ENCODE results near the gene RERG. TPM values are rescaled to one million over a fixed set of nuclear protein-coding genes. Genes with fewer than 3 reads are reported as not detected.

Gene RERG
- polyA plus RNA-seq, 2 of the 4 experiments (the other 2 are of a cell fraction): 0.48 to 0.79 TPM

DNA sequence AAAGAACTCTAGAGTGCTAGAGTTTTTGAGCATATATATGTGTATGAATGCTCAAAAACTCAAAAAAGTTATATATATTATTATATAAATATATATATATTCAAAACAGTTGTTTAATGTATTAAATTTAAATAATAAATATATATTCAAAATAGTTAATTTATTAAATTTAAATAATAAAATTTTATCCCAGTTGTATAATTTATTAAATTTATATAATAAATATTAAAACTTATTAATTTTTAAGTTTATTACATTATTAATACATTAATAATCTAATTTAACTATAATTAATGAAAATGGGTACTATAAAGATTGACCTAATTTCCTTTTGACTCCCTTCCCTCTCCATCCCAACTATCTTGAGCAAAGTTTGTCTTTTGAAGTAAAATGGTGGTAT is 97.8 kb downstream of the RERG start:
- DNase-seq (ENCODE audit: low read depth in 1 of 2, low spot score in 1 of 2) (no peak), ATAC-seq (no peak), FAIRE-seq (no peak)
- TF ChIP-seq HOXB5 (CRISPR knock-in tag; IDR thresholded peaks at IDR 0.05): no peak
- TF ChIP-seq, protein P1, sequence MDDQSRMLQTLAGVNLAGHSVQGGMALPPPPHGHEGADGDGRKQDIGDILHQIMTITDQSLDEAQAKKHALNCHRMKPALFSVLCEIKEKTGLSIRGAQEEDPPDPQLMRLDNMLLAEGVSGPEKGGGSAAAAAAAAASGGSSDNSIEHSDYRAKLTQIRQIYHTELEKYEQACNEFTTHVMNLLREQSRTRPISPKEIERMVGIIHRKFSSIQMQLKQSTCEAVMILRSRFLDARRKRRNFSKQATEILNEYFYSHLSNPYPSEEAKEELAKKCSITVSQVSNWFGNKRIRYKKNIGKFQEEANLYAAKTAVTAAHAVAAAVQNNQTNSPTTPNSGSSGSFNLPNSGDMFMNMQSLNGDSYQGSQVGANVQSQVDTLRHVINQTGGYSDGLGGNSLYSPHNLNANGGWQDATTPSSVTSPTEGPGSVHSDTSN (IDR thresholded peaks at IDR 0.05): no peak
- no peak for TF ChIP-seq ZFP36 (IDR thresholded peaks at IDR 0.05; ENCODE audit: borderline replicate concordance, partially characterized antibody)
- TF ChIP-seq, protein P2, sequence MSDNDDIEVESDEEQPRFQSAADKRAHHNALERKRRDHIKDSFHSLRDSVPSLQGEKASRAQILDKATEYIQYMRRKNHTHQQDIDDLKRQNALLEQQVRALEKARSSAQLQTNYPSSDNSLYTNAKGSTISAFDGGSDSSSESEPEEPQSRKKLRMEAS (IDR thresholded peaks at IDR 0.05): no peak
- TF ChIP-seq HDAC2 (IDR thresholded peaks at IDR 0.05): no peak
- TF ChIP-seq NFE2L2 (conservative IDR thresholded peaks at IDR 0.05; ENCODE audit: low read length): no peak
- no peak for TF ChIP-seq RARB (CRISPR knock-in tag; IDR thresholded peaks at IDR 0.05)
- no peak overlapping the region for H3K4me2 ChIP-seq
- POLR2A ChIA-PET: no interaction called here
- H3K4me3 ChIP-seq: no peak overlapping the region
- H3K27ac ChIP-seq: no peak overlapping the region
- H3K9me3 ChIP-seq: no peaks in the 10 kb centered on the region
- no peaks in the 10 kb centered on the region for H3K4me1 ChIP-seq
- CTCF ChIA-PET: no interaction called here

DNA sequence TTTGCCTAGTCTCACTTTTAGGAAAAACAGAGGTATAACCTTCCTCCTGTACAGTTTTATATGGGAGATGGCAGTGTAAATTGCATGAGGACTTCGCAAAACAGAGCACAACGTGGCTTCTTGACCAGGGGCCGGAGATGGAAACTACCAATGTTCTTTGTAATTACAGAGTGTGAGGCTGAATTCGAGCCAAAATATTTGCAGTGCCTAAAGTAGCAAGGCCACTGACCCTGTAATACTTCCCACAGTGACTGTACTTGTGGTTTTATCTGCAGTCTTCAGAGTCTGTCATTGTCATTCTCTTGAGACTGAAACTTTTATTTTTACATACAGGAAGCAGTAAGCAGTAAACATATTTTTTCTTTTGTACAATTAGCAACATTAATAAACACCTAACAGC is 98.9 kb downstream of the RERG start:
- POLR2A ChIA-PET: no interaction called here
- ATAC-seq (no peak), DNase-seq (ENCODE audit: low read depth in 1 of 2, low spot score in 1 of 2) (no peak), FAIRE-seq (no peak)
- H3K27ac ChIP-seq: no peak overlapping the region
- no peak for TF ChIP-seq JUN (IDR thresholded peaks at IDR 0.05)
- no peak for TF ChIP-seq POLR2A (IDR thresholded peaks at IDR 0.05; ENCODE audit: low read length)
- TF ChIP-seq EP300 (IDR thresholded peaks at IDR 0.05): no peak
- no peak for TF ChIP-seq TP53 (CRISPR knock-in tag; IDR thresholded peaks at IDR 0.05)
- TF ChIP-seq NPAS2 (CRISPR knock-in tag; IDR thresholded peaks at IDR 0.05; ENCODE audit: borderline replicate concordance): no peak
- no peak for TF ChIP-seq HOXB13 (CRISPR knock-in tag; IDR thresholded peaks at IDR 0.05; ENCODE audit: low read depth)
- TF ChIP-seq, protein P3, sequence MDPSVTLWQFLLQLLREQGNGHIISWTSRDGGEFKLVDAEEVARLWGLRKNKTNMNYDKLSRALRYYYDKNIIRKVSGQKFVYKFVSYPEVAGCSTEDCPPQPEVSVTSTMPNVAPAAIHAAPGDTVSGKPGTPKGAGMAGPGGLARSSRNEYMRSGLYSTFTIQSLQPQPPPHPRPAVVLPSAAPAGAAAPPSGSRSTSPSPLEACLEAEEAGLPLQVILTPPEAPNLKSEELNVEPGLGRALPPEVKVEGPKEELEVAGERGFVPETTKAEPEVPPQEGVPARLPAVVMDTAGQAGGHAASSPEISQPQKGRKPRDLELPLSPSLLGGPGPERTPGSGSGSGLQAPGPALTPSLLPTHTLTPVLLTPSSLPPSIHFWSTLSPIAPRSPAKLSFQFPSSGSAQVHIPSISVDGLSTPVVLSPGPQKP (IDR thresholded peaks at IDR 0.05; ENCODE audit: low read depth, low read length): no peak
- no peak for TF ChIP-seq GATA3 (IDR thresholded peaks at IDR 0.05; ENCODE audit: borderline replicate concordance)
- no peak for TF ChIP-seq RARB (CRISPR knock-in tag; IDR thresholded peaks at IDR 0.05)
- TF ChIP-seq, protein P4, sequence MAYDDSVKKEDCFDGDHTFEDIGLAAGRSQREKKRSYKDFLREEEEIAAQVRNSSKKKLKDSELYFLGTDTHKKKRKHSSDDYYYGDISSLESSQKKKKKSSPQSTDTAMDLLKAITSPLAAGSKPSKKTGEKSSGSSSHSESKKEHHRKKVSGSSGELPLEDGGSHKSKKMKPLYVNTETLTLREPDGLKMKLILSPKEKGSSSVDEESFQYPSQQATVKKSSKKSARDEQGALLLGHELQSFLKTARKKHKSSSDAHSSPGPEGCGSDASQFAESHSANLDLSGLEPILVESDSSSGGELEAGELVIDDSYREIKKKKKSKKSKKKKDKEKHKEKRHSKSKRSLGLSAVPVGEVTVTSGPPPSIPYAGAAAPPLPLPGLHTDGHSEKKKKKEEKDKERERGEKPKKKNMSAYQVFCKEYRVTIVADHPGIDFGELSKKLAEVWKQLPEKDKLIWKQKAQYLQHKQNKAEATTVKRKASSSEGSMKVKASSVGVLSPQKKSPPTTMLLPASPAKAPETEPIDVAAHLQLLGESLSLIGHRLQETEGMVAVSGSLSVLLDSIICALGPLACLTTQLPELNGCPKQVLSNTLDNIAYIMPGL (CRISPR knock-in tag; IDR thresholded peaks at IDR 0.05; ENCODE audit: borderline replicate concordance): no peak
- no peak for TF ChIP-seq HDAC2 (IDR thresholded peaks at IDR 0.05)
- H3K4me2 ChIP-seq: no peak overlapping the region
- H3K9me3 ChIP-seq: no peaks in the 10 kb centered on the region
- no peaks in the 10 kb centered on the region for H3K4me1 ChIP-seq
- WGBS (ENCODE audit: missing lambda C conversion rate): 57% methylated on average over 4 of the region's 4 CpGs
- no peak overlapping the region for H3K4me3 ChIP-seq
- CTCF ChIA-PET: no interaction called here

DNA sequence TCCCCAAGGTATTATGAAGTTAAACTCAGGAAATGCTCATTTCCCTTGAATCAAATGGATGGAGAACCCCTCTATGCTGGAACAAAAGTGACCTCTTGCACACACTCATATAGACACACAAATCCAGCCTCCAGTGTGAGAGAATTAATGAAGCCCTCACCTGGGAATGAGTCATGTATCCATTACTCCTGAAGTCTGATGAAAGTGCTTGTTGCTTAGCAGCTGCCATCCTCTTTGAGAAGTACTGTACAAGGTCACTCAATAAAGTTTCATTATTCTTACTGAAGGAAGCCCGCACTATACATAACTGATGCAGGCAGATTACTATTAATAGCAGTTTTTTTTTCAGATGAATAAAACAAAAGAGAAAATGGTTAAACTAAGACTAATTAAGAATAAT is 102.3 kb downstream of the RERG start:
- ATAC-seq: no peak
- no peaks in the 10 kb centered on the region for H3K4me1 ChIP-seq
- FAIRE-seq: no peak
- no peak for TF ChIP-seq EP300 (IDR thresholded peaks at IDR 0.05)
- TF ChIP-seq RARB (CRISPR knock-in tag; IDR thresholded peaks at IDR 0.05): no peak
- TF ChIP-seq, protein P5, sequence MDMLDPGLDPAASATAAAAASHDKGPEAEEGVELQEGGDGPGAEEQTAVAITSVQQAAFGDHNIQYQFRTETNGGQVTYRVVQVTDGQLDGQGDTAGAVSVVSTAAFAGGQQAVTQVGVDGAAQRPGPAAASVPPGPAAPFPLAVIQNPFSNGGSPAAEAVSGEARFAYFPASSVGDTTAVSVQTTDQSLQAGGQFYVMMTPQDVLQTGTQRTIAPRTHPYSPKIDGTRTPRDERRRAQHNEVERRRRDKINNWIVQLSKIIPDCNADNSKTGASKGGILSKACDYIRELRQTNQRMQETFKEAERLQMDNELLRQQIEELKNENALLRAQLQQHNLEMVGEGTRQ (IDR thresholded peaks at IDR 0.05): no peak
- TF ChIP-seq ESRRA (IDR thresholded peaks at IDR 0.05; ENCODE audit: borderline replicate concordance, low read length): no peak
- TF ChIP-seq FOSB (CRISPR knock-in tag; IDR thresholded peaks at IDR 0.05): no peak
- no peak for TF ChIP-seq TFCP2L1 (CRISPR knock-in tag; IDR thresholded peaks at IDR 0.05)
- no peak for TF ChIP-seq POLR2AphosphoS2 (conservative IDR thresholded peaks at IDR 0.05; ENCODE audit: low read length)
- no peak for TF ChIP-seq MAFK (IDR thresholded peaks at IDR 0.05; ENCODE audit: partially characterized antibody)
- TF ChIP-seq SREBF2 (IDR thresholded peaks at IDR 0.05): no peak
- no peak for TF ChIP-seq JUN (IDR thresholded peaks at IDR 0.05)
- no peak for TF ChIP-seq RCOR1 (IDR thresholded peaks at IDR 0.05; ENCODE audit: low read depth, low read length)
- no peak for TF ChIP-seq JUNB (IDR thresholded peaks at IDR 0.05)
- TF ChIP-seq, protein P6, sequence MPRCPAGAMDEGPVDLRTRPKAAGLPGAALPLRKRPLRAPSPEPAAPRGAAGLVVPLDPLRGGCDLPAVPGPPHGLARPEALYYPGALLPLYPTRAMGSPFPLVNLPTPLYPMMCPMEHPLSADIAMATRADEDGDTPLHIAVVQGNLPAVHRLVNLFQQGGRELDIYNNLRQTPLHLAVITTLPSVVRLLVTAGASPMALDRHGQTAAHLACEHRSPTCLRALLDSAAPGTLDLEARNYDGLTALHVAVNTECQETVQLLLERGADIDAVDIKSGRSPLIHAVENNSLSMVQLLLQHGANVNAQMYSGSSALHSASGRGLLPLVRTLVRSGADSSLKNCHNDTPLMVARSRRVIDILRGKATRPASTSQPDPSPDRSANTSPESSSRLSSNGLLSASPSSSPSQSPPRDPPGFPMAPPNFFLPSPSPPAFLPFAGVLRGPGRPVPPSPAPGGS (IDR thresholded peaks at IDR 0.05): no peak
- no peak for TF ChIP-seq PHF8 (IDR thresholded peaks at IDR 0.05; ENCODE audit: borderline replicate concordance, low read depth)
- TF ChIP-seq POLR2A (IDR thresholded peaks at IDR 0.05; ENCODE audit: low read length): no peak
- TF ChIP-seq, protein P7, sequence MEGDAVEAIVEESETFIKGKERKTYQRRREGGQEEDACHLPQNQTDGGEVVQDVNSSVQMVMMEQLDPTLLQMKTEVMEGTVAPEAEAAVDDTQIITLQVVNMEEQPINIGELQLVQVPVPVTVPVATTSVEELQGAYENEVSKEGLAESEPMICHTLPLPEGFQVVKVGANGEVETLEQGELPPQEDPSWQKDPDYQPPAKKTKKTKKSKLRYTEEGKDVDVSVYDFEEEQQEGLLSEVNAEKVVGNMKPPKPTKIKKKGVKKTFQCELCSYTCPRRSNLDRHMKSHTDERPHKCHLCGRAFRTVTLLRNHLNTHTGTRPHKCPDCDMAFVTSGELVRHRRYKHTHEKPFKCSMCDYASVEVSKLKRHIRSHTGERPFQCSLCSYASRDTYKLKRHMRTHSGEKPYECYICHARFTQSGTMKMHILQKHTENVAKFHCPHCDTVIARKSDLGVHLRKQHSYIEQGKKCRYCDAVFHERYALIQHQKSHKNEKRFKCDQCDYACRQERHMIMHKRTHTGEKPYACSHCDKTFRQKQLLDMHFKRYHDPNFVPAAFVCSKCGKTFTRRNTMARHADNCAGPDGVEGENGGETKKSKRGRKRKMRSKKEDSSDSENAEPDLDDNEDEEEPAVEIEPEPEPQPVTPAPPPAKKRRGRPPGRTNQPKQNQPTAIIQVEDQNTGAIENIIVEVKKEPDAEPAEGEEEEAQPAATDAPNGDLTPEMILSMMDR (IDR thresholded peaks at IDR 0.05): no peak
- no peak for TF ChIP-seq HDAC2 (IDR thresholded peaks at IDR 0.05)
- no peak for DNase-seq (ENCODE audit: low read depth in 1 of 2, low spot score in 1 of 2)
- POLR2A ChIA-PET: no interaction called here
- CTCF ChIA-PET: no interaction called here
- no peak overlapping the region for H3K4me3 ChIP-seq
- no peaks in the 10 kb centered on the region for H3K9me3 ChIP-seq
- H3K4me2 ChIP-seq: no peak overlapping the region
- no peak overlapping the region for H3K27ac ChIP-seq
- WGBS (ENCODE audit: missing lambda C conversion rate): 3% methylated on average over 1 of the region's 1 CpG

All from A549 (cell line).